ENCODE measurements around the gene TCEAL8. TPM values are rescaled to one million over a fixed set of nuclear protein-coding genes. Genes with fewer than 3 reads are reported as not detected.

Gene TCEAL8
- total and polyA plus RNA-seq, 10 of the 15 experiments (the other 5 are each of a cell fraction or from before 2014, with no cell fraction given) = 28.4 to 123 (median 58.7) TPM

DNA sequence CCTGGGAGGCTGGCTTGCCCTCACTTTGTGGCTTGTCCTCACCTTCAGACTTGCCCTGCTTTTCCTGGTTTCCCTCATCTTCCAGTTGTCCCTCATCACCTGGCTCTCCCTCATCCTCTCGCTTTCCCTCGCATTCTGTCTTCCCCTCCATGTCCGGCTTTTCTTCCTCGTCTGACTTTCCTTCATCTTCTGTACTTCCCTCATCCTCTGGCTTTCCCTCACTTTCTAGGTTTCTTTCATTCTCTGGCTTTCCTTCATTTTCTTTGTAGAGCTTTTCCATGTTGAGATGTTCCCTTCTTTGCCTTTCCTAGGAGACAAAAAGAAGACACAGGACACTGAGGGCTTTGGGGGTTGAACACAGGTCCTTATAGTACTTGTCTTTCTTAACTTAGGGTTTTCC lies 19.3 kb upstream of the TCEAL8 start (continued):
- TF ChIP-seq, protein P1, sequence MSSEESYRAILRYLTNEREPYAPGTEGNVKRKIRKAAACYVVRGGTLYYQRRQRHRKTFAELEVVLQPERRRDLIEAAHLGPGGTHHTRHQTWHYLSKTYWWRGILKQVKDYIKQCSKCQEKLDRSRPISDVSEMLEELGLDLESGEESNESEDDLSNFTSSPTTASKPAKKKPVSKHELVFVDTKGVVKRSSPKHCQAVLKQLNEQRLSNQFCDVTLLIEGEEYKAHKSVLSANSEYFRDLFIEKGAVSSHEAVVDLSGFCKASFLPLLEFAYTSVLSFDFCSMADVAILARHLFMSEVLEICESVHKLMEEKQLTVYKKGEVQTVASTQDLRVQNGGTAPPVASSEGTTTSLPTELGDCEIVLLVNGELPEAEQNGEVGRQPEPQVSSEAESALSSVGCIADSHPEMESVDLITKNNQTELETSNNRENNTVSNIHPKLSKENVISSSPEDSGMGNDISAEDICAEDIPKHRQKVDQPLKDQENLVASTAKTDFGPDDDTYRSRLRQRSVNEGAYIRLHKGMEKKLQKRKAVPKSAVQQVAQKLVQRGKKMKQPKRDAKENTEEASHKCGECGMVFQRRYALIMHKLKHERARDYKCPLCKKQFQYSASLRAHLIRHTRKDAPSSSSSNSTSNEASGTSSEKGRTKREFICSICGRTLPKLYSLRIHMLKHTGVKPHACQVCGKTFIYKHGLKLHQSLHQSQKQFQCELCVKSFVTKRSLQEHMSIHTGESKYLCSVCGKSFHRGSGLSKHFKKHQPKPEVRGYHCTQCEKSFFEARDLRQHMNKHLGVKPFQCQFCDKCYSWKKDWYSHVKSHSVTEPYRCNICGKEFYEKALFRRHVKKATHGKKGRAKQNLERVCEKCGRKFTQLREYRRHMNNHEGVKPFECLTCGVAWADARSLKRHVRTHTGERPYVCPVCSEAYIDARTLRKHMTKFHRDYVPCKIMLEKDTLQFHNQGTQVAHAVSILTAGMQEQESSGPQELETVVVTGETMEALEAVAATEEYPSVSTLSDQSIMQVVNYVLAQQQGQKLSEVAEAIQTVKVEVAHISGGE (CRISPR knock-in tag; IDR thresholded peaks at IDR 0.05) = no peak
- no peak for TF ChIP-seq TCF7 (IDR thresholded peaks at IDR 0.05; ENCODE audit: borderline replicate concordance)

DNA sequence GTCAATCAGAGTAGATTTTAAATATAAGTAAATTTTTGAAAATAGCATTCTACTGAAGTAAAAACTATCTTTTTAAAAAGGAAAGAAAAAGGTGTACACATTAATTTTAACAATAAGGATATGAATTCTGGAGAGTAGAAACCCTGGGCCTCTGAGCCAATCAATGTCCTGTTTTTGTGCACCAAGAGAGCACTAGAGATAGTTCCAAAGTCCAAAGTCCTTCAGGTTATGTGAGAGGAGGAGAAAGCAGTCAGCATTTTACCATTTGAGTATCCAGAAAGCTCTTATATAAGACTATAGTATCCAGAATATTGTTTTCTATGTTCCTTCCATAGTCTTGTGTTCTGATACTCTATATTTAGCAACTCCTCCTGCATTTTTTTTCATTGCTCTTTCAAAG lies 3.3 kb upstream of the TCEAL8 start:
- Histone ChIP-seq H3K27me3 (replicated peaks in 1 of 2; ENCODE audit: control insufficient read depth in 2 of 2, insufficient read depth in 2 of 2, low read length in 1 of 2) (no peaks in the 10 kb centered on the region), H2AFZ (ENCODE audit: control insufficient read depth, low read depth, low read length) (no peak overlapping the region), H3K36me3 (ENCODE audit: control insufficient read depth in 2 of 2, insufficient read depth in 2 of 2, low read length in 1 of 2) (no peaks in the 10 kb centered on the region), H3K4me2 (ENCODE audit: control insufficient read depth, insufficient read depth) (no peak overlapping the region), H3K79me2 (ENCODE audit: control insufficient read depth, insufficient read depth, low read length) (peaks cover 8% of the 10 kb centered on the region), H3K27ac (ENCODE audit: control insufficient read depth, insufficient read depth) (no peak overlapping the region), H3K9ac (ENCODE audit: control insufficient read depth, insufficient read depth, low read length) (no peak overlapping the region), H4K20me1 (ENCODE audit: control insufficient read depth, insufficient read depth) (no peaks in the 10 kb centered on the region; the same call in 1 of the 2 replicates), H3K4me3 (no peak overlapping the region), H3K9me3 (replicated peaks; ENCODE audit: control insufficient read depth, insufficient read depth, low read length) (no peaks in the 10 kb centered on the region), H3K4me1 (ENCODE audit: control insufficient read depth, insufficient read depth, low read length) (peaks cover 3% of the 10 kb centered on the region; the same call in 1 of the 2 replicates)
- no peak for TF ChIP-seq TCF7 (IDR thresholded peaks at IDR 0.05; ENCODE audit: borderline replicate concordance)
- no peak for TF ChIP-seq PML (IDR thresholded peaks at IDR 0.05; ENCODE audit: low read length)
- TF ChIP-seq SPI1 (IDR thresholded peaks at IDR 0.05; ENCODE audit: borderline replicate concordance, insufficient read depth, low read depth, low read length) = no peak
- TF ChIP-seq SMAD1 (IDR thresholded peaks at IDR 0.05; ENCODE audit: low read depth, partially characterized antibody) = no peak
- no peak for TF ChIP-seq RFX5 (IDR thresholded peaks at IDR 0.05; ENCODE audit: low read depth, low read length)
- TF ChIP-seq RUNX3 (IDR thresholded peaks at IDR 0.05; ENCODE audit: low read length) = no peak
- TF ChIP-seq SIX5 (IDR thresholded peaks at IDR 0.05; ENCODE audit: low read depth, low read length, severe bottlenecking) = no peak
- TF ChIP-seq, protein P2, sequence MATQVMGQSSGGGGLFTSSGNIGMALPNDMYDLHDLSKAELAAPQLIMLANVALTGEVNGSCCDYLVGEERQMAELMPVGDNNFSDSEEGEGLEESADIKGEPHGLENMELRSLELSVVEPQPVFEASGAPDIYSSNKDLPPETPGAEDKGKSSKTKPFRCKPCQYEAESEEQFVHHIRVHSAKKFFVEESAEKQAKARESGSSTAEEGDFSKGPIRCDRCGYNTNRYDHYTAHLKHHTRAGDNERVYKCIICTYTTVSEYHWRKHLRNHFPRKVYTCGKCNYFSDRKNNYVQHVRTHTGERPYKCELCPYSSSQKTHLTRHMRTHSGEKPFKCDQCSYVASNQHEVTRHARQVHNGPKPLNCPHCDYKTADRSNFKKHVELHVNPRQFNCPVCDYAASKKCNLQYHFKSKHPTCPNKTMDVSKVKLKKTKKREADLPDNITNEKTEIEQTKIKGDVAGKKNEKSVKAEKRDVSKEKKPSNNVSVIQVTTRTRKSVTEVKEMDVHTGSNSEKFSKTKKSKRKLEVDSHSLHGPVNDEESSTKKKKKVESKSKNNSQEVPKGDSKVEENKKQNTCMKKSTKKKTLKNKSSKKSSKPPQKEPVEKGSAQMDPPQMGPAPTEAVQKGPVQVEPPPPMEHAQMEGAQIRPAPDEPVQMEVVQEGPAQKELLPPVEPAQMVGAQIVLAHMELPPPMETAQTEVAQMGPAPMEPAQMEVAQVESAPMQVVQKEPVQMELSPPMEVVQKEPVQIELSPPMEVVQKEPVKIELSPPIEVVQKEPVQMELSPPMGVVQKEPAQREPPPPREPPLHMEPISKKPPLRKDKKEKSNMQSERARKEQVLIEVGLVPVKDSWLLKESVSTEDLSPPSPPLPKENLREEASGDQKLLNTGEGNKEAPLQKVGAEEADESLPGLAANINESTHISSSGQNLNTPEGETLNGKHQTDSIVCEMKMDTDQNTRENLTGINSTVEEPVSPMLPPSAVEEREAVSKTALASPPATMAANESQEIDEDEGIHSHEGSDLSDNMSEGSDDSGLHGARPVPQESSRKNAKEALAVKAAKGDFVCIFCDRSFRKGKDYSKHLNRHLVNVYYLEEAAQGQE (IDR thresholded peaks at IDR 0.05; ENCODE audit: low read depth, low read length) = no peak
- no peak for TF ChIP-seq SRF (IDR thresholded peaks at IDR 0.05; ENCODE audit: low read depth in 2 of 2, low read length in 2 of 2)
- no peak for TF ChIP-seq FOS (IDR thresholded peaks at IDR 0.05; ENCODE audit: borderline replicate concordance, extremely low read depth, insufficient read length)
- TF ChIP-seq BRCA1 (IDR thresholded peaks at IDR 0.05; ENCODE audit: low read depth, low read length) = no peak
- TF ChIP-seq GATAD2B (conservative IDR thresholded peaks at IDR 0.05; ENCODE audit: low read depth) = no peak
- POLR2A ChIA-PET = interaction anchor here (0.6 kb wide), 1 partner anchor 41 kb away, joined by 3 read pairs; no protein-coding TSS in a partner anchor
- CTCF ChIA-PET = interaction anchor here (0.6 to 0.9 kb wide), 2 partner anchors 9 to 47 kb away, joined by 3 to 5 read pairs; no protein-coding TSS in a partner anchor
- intact Hi-C loops (cut with micrococcal nuclease; ENCODE audit: unreplicated experiment) (no loop called here), in situ Hi-C loops (cut with MboI) (no loop called here)
- SMC1A ChIA-PET (ENCODE audit: uncharacterized antibody, unreplicated experiment) = no interaction called here
- FAIRE-seq = no peak
- no peak for DNase-seq (ENCODE audit: low read depth, low spot score)
- ATAC-seq = no peak
- RAD21 ChIA-PET (ENCODE audit: unreplicated experiment) = no interaction called here
- BruUV-seq (replicated peaks) = no TSS peak

All from GM12878 (cell line).